Lower leg skin (tissue), 3 donors: ENCODE results near the gene DNAI4.

Experiments used
- CTCF ChIP-seq, 3 donors: fragments of 450-650 bp; IDR thresholded peaks; one replicate each; pipeline ENCODE4 v1.5.1; 2016; ENCODE audit warnings: antibody characterized with exemption in 3 of 3, mild to moderate bottlenecking in 3 of 3, moderate library complexity in 2 of 3
- POLR2A ChIP-seq, 2 donors: fragments of 450-650 bp; IDR thresholded peaks; one replicate each; pipeline ENCODE4 v1.6.1; 2016 to 2017; ENCODE audit warnings: antibody characterized with exemption in 2 of 2, mild to moderate bottlenecking in 1 of 2, moderate library complexity in 1 of 2

GRCh38 chr1:66778266-66778665, 146.4 kb downstream of the DNAI4 start:
- no peak for TF ChIP-seq CTCF (IDR thresholded peaks at IDR 0.05)
- no peak for TF ChIP-seq POLR2A (IDR thresholded peaks at IDR 0.05)
